Neutrophil (primary cell): Measurements from ENCODE around the gene NAT14.
"Not testable (repeated sequence)": the region's sequence is repeated elsewhere in the genome, so short reads cannot be mapped to it uniquely, and the experiment has no call there.

Experiments
- H3K27ac ChIP-seq: fragments of 200-600 bp; sonication (generic); 2 replicates; pipeline ENCODE4 v1.5.1; 2016; ENCODE audit warnings: mild to moderate bottlenecking, moderate library complexity
- H3K27me3 ChIP-seq: fragments of 200-600 bp; sonication (generic); 2 replicates; pipeline ENCODE4 v1.6.0; 2016; ENCODE audit warnings: mild to moderate bottlenecking
- H3K36me3 ChIP-seq: fragments of 200-600 bp; sonication (generic); 2 replicates; pipeline ENCODE4 v1.5.1; 2017
- H3K4me1 ChIP-seq, 2 experiments: fragments of 200-600 bp in 1 of 2; sonication (generic) in 1 of 2; 1 replicate in 1 of 2; 2 replicates in 1 of 2; pipeline versions ENCODE4 v1.5.1 to v1.6.1; 2013 to 2016; ENCODE audit warnings: low read depth in 1 of 2, low read length in 1 of 2, mild to moderate bottlenecking in 1 of 2, moderate library complexity in 1 of 2; ENCODE audit not compliant: control insufficient read depth in 1 of 2, insufficient read depth in 1 of 2
- H3K4me3 ChIP-seq, 2 experiments: fragments of 200-600 bp in 1 of 2; sonication (generic) in 1 of 2; 1 replicate in 1 of 2; 2 replicates in 1 of 2; pipeline ENCODE4 v1.5.1; 2013 to 2016; ENCODE audit warnings: low read depth in 1 of 2, low read length in 1 of 2, mild to moderate bottlenecking in 1 of 2, moderate library complexity in 1 of 2
- H3K9me3 ChIP-seq: fragments of 200-600 bp; sonication (generic); 2 replicates; pipeline ENCODE4 v1.5.1; 2016
- CTCF ChIP-seq: fragments of 200-600 bp; sonication (generic); IDR thresholded peaks from 2 replicates; pipeline ENCODE4 v1.5.1; 2016; ENCODE audit warnings: antibody characterized with exemption

The NAT14 gene

GRCh38 chr19:55493052-55493644, 8.2 kb downstream of the NAT14 start:
- no peak overlapping the region for H3K27ac ChIP-seq
- no peaks in the 10 kb centered on the region for H3K4me1 ChIP-seq
- H3K4me3 ChIP-seq: no peak overlapping the region

GRCh38 chr19:55493645-55494171, 8.7 kb downstream of the NAT14 start:
- Histone ChIP-seq H3K4me3 (no peak overlapping the region), H3K36me3 (no peaks in the 10 kb centered on the region), H3K9me3 (no peaks in the 10 kb centered on the region), H3K27ac (no peak overlapping the region), H3K27me3 (peaks cover 57% of the 10 kb centered on the region), H3K4me1 (no peaks in the 10 kb centered on the region)
- TF ChIP-seq CTCF: no peak

More at GRCh38 chr19:55493052-55493644, 8.2 kb downstream of the NAT14 start:
- H3K27me3 ChIP-seq: peaks cover 62% of the 10 kb centered on the region
- H3K36me3 ChIP-seq: no peaks in the 10 kb centered on the region
- H3K9me3 ChIP-seq: no peaks in the 10 kb centered on the region
- no peak for TF ChIP-seq CTCF

- H3K27ac ChIP-seq: no peak overlapping the region
- H3K4me3 ChIP-seq: no peak overlapping the region
- TF ChIP-seq CTCF: no peak
- H3K27me3 ChIP-seq: peaks cover 51% of the 10 kb centered on the region
- H3K9me3 ChIP-seq: no peaks in the 10 kb centered on the region
- H3K4me1 ChIP-seq: no peaks in the 10 kb centered on the region
- H3K36me3 ChIP-seq: no peaks in the 10 kb centered on the region
Measured at GRCh38 chr19:55494172-55494761, 9.3 kb downstream of the NAT14 start.

- Histone ChIP-seq H3K4me3 (no peak overlapping the region), H3K36me3 (no peaks in the 10 kb centered on the region), H3K9me3 (no peaks in the 10 kb centered on the region), H3K27me3 (peaks cover 40% of the 10 kb centered on the region), H3K27ac (no peak overlapping the region), H3K4me1 (no peaks in the 10 kb centered on the region)
- no peak for TF ChIP-seq CTCF
Measured at GRCh38 chr19:55495646-55496349, 10.8 kb downstream of the NAT14 start.

- peaks cover 30% of the 10 kb centered on the region for H3K27me3 ChIP-seq
- not testable (repeated sequence) for H3K9me3 ChIP-seq, H3K4me1 ChIP-seq, H3K4me3 ChIP-seq, H3K36me3 ChIP-seq, H3K27ac ChIP-seq
Measured at GRCh38 chr19:55496820-55497219, 11.8 kb downstream of the NAT14 start.

- H3K4me3 ChIP-seq: no peak overlapping the region
- no peaks in the 10 kb centered on the region for H3K9me3 ChIP-seq
- no peaks in the 10 kb centered on the region for H3K4me1 ChIP-seq
- H3K36me3 ChIP-seq: no peaks in the 10 kb centered on the region
- no peak overlapping the region for H3K27ac ChIP-seq
- no peak for TF ChIP-seq CTCF
- H3K27me3 ChIP-seq: peaks cover 21% of the 10 kb centered on the region
Measured at GRCh38 chr19:55497763-55498162, 12.8 kb downstream of the NAT14 start.
